GM18951 (cell line): Measurements from ENCODE around the gene KIF5A.

Source experiments
- POLR2A ChIP-seq: IDR thresholded peaks from 4 replicates; pipeline ENCODE4 v1.6.1; 2011; ENCODE audit warnings: mild to moderate bottlenecking; ENCODE audit not compliant: insufficient read length, insufficient read depth; ENCODE audit errors: extremely low read depth
- in situ Hi-C: fragments of 300-500 bp; cut with MboI; formaldehyde crosslinking; loops from one replicate; pipeline ENCODE4 v1.12.0; 2022; ENCODE audit warnings: low sequenced_read_pairs, mixed read lengths, inconsistent platforms; ENCODE audit not compliant: unreplicated experiment

Gene KIF5A

GRCh38 chr12:57609101-57609780, 59.4 kb downstream of the KIF5A start:
- in situ Hi-C loops = no loop called here
- no peak for TF ChIP-seq POLR2A

GRCh38 chr12:57609781-57610553, 60.1 kb downstream of the KIF5A start:
- no peak for TF ChIP-seq POLR2A
- in situ Hi-C loops = no loop called here

DNA sequence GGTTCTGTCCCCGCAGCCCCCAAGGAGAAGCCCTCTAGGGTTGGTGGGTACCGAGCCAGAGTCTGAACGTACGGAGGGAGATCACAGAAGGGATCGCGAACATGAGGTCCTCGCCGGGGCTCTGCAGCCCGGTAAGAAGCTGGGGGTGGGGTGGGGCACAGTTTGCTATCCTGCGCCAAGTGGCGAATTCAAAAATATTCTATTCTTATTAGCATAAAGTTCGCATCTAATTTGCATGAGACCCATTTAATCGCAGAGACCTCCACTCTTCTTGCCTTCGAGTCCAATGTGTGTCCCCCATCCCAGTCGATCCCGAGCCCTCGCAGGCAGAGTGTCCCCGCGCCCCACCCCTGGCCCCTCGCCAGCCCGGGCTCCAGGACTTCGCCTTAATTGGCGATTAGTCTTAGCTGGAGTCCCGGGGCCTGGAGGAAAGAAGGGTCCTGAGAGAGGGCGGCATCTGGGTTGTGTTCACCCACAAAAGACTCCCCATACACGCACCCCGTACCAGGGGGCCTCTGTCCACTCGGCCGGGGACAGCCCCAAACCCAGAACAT, 60.8 kb downstream of the KIF5A start:
- in situ Hi-C loops = no loop called here
- no peak for TF ChIP-seq POLR2A

DNA sequence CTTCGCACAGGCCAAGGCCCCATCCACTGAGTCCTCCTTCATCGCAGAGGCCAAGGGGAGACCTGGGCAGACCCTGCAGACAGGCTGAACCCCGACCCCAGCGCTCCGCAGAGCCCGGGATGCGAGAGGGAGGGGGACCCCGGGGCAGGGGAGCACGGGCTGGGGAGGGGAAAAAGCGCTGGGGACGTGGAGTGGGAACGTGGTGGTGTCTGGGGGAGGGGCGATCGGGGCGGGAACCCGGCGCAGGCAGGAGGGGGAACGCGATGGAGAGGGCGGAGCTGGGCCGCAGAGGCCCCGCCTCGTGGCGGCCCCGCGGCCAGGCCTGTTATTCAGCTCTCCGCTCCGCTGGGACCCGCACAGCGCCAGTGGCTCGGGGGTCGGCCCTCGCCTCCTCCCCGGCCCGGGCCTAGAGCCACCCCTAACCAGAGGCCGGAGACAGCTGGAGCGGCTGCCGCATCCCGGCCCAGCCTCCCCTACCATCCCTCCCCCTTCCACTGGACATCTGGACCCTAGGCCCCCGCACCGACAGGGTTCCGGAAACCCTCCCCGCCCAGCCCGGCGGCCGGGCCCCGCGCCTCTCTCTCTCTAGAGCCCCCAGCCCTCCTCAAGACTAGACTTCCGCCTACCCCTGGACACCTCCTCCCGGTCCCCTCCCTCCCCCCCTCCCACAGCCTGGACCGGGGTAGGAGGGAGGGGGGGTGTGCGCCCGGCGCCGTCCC, 61.4 kb downstream of the KIF5A start, which contains the start of gene ARHGEF25:
TSS of gene ARHGEF25 (plus strand) at position 328 of the 719 bp plus-strand sequence. CDS start 460 bp downstream, outside the sequence.
- TF ChIP-seq POLR2A = peak; percentile 60
- in situ Hi-C loops = no loop called here

- TF ChIP-seq POLR2A = no peak
- in situ Hi-C loops = no loop called here
Measured at GRCh38 chr12:57611827-57612710, 62.2 kb downstream of the KIF5A start.

GRCh38 chr12:57612711-57613426, 63.0 kb downstream of the KIF5A start:
- in situ Hi-C loops = no loop called here
- no peak for TF ChIP-seq POLR2A

DNA sequence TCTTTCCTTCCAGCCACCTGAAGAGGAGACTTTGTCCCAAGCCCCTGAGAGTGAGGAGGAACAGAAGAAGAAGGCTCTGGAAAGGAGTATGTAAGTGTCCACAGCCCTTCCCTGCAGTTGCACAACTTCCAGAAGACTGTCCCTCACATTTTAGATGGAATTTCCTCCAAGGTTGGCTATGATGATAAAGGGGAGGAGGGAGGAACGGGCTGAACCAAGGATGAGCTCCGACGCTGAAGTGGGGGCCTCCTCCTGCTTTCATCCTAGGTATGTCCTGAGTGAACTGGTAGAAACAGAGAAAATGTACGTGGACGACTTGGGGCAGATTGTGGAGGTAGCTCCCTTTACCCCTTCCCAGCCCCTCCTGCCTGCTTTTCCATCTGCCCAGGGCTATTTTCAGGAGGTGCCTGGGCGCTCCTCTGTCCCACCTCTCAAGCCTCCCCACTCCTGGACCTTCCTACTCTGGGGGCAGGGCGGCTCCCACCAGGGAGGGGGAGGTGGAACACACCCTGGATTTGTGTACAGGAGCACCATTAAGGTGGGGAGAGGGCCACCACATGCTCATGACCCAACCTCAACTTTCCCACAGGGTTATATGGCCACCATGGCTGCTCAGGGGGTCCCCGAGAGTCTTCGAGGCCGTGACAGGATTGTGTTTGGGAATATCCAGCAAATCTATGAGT, 63.7 kb downstream of the KIF5A start:
- in situ Hi-C loops = no loop called here
- TF ChIP-seq POLR2A = no peak

DNA sequence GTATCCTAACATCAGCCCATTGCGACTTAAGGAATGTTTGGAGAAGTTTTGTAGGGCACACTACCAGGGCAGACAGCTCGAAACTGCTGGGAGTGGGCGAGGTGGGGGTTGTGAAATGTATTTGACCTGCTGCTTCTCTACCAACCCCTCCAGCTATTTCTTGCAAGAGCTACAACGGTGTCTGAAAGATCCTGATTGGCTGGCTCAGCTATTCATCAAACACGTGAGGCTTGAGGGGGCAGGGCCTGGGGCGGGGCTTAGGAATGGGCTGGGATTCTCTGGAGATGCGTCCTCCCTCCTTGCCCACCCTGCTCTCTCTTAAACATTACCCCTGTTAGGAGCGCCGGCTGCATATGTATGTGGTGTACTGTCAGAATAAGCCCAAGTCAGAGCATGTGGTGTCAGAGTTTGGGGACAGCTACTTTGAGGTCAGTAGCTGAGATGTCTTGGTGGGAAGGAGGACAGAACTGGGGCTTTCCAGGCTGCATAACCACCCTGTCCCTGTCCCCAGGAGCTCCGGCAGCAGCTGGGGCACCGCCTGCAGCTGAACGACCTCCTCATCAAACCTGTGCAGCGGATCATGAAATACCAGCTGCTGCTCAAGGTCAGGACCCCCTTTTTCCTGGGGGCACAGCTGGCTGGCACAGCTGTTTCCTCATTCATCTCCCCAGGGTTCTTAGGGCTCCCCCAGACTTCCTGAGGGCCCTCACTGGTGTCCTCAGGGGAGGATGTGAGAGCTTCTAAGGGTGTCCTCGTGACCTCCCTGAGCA, 64.5 kb downstream of the KIF5A start:
- in situ Hi-C loops = no loop called here
- no peak for TF ChIP-seq POLR2A

DNA sequence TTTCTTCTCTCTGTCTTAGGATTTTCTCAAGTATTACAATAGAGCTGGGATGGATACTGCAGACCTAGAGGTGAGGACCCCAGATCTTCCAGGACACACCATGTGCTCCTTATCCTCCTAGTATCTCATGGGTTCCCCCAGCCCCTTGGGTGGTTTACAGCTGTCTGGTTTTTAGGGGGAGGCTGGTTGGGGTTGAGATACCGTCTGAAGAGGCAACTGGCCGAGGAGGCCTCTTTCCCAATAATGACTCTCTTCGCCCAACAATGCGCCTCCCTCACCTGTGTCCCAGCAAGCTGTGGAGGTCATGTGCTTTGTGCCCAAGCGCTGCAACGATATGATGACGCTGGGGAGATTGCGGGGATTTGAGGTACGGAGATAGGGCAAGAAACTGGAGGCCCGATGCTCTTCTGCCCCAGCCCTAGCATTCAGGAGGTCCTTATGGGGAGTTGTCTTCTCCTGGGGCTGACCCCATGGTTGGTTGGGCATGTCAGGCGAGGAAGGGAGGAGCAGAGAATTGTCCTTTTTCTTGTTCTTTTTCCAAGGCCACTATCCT, 65.2 kb downstream of the KIF5A start:
- TF ChIP-seq POLR2A = no peak
- in situ Hi-C loops = no loop called here

GRCh38 chr12:57615637-57616036, 65.8 kb downstream of the KIF5A start:
- in situ Hi-C loops = no loop called here
- no peak for TF ChIP-seq POLR2A
